CD4-positive, alpha-beta T cell treated with Interleukin-1 beta for 1 hour (primary cell): ENCODE results near the gene GDPD2.

Experiments used
- DNase-seq, 2 donors: peaks; one replicate each; pipeline ENCODE4 v3.0.0-alpha.2; 2020 to 2022

Gene GDPD2

DNA sequence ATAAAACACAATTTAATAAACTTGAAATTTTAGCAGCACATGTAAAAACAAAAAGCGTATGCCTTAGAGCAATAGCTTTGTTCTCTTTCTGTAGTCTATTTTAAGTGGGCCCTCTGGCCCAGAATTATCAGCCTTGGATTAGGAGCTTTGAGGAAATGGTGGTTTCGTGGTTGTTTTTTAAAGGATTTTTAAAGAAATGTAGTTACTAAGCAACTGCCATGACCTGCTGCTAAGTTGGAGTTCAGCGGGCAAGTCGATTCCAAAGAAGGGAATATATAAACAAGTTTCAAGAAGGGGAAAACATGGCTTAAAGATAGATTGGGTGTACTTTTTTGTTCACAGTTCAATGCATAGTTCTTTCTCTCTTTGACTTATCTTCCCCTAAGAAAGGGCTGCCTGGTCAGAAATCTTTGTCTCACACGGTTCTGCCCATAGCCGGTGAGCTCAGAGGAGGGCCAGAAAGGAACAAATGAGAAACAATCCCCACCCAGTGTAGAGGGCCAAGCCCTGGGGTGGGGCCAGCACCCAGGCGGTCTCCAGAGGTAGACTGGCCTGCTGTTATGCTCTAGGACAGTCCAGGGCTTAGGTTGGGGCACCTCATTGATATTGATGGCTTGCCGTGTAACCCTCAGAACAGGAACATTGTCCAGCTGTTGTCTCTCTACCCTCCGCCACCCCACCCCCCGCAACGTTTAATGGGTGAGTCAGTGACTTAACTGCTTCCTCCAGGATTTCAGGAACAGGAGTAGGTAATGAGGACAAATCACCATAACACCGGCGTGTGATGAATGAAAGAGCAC lies 54.0 kb downstream of the GDPD2 start:
- DNase-seq: no peak

GRCh38 chrX:70477734-70478075 lies 54.6 kb downstream of the GDPD2 start:
- DNase-seq: no peak

DNA sequence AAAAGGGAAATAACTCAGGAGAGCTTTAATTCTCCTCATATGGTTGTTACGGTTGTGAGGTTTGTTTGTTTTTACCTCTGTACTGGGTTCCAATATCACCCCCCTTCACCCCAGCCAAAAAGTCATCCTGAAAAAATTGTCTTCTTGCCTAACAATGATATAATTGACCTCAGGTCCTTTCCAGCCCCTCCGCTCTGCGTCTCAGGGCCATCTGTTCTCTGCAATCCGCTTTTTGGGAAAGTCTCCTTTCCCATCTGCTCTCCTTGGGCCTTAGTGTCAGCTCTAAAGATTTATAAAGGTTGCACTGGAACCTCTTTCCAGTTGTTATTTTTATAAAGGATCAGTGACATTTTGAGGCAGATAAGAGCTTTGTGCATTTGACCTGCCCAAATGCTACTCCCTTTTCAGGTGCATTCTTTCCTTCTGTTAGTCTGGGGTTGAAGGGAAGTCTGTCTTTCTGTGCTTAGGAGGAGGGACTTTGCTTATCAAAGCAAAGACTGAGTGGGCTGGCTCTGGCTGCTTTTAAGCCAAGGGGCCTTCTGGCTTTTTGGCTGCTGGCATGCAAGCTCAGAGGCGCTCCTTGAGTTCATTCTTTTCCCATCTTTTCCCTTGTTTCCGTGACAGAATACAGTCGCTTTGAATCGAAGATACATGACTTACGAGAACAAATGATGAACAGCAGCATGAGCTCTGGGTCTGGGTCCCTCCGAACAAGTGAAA lies 55.6 kb downstream of the GDPD2 start:
- DNase-seq: no peak

GRCh38 chrX:70479247-70479921 lies 56.3 kb downstream of the GDPD2 start:
- no peak for DNase-seq

- DNase-seq: no peak
Measured at GRCh38 chrX:70479922-70480659, 57.0 kb downstream of the GDPD2 start.

GRCh38 chrX:70480660-70481018 lies 57.5 kb downstream of the GDPD2 start:
- no peak for DNase-seq

DNA sequence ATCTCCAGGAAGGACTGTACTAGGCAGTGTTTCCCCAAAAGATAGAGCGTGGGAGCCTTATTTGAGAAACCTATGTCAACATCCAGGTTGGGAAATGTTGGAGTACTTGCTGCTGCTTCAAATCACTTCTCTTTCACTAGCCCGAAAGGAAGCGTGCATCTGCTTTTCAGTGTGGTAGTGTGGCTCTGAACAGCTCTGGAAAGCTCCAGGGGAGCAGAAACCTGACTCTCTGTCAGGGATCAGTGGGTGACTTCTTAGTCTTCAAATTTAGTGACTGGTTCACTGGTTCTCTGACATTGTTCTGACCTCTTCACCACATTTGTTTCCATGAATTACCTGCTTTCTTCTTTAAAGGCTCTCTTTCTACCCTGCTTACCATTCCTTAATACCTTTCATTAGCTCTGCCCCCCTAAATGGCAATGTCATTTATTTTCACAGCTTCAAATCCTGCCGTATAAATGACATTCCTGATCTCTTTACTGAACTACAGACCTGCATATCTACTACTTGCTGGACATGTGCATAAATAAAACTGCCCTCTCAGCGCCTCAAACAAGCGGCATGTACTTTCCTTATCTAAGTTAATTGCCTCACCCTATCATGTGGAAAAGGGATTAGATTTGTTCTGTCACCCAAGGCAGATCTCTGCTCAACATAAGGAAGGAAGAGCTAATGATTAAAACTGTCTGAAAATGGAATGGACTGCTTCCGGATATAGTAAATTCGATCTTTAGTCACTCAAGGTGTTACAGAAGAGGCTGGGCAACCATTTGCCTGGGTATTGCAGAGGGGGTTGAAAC lies 58.6 kb downstream of the GDPD2 start:
- DNase-seq: no peak

GRCh38 chrX:70482300-70482699 lies 59.2 kb downstream of the GDPD2 start:
- DNase-seq: no peak
